GM12801 (cell line): Measurements from ENCODE around the gene PFKFB2.

Experiments
- TF ChIP-seq, protein P1 (sequence below): IDR thresholded peaks from one replicate; pipeline ENCODE4 v1.5.1; 2011; ENCODE audit warnings: control low read depth; ENCODE audit not compliant: insufficient read length; ENCODE audit errors: extremely low read depth

PFKFB2 gene

DNA sequence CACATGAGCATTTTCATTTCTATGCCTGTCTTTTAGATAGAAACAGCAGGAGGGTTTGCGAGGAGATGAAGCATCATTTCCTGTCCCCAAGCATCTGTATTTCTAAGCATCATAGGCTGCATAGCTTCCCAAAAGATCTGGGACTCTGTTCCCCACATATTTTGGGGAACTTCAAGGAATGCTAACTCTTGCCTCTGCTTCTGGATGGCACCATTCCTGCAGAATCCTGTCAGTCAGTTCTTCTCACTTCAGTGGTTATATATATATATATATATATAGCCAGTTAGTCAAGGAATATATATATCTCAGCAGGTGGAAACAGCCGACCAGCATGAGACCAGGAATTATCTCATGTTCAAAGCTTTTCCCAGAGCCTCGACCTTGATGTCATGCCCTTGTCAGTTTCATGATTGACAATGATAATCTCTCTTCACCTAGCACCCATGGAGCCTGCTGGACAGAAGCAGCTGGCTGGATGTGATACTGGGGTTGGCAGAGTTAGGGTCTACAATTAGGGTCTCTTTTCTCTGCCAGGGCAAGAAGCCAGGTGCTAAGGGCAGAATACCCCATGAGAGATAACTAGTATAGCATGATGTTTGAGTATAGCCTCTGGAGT, 2.4 kb downstream of the PFKFB2 start:
- TF ChIP-seq, protein P1, sequence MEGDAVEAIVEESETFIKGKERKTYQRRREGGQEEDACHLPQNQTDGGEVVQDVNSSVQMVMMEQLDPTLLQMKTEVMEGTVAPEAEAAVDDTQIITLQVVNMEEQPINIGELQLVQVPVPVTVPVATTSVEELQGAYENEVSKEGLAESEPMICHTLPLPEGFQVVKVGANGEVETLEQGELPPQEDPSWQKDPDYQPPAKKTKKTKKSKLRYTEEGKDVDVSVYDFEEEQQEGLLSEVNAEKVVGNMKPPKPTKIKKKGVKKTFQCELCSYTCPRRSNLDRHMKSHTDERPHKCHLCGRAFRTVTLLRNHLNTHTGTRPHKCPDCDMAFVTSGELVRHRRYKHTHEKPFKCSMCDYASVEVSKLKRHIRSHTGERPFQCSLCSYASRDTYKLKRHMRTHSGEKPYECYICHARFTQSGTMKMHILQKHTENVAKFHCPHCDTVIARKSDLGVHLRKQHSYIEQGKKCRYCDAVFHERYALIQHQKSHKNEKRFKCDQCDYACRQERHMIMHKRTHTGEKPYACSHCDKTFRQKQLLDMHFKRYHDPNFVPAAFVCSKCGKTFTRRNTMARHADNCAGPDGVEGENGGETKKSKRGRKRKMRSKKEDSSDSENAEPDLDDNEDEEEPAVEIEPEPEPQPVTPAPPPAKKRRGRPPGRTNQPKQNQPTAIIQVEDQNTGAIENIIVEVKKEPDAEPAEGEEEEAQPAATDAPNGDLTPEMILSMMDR, result no peak

DNA sequence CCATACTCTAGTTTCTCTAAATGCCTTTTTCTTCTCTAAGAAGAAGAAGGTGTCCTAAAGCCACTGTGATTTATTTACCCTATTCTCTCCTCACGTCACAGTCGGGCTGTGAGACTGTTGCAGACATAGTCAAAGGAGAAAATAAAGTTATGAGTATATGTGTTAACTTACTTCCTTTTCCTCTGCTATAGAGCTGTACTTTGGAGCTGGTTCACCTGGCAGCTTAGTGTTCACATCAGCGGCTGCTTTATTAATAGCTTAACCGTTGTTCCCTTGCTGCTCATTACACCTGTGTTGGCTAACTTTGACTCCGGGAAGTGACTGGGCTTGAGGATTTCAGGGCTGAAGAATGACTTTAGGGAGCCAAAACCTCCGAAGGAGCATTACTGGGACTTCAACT, 3.6 kb downstream of the PFKFB2 start:
- TF ChIP-seq, protein P1, result no peak

DNA sequence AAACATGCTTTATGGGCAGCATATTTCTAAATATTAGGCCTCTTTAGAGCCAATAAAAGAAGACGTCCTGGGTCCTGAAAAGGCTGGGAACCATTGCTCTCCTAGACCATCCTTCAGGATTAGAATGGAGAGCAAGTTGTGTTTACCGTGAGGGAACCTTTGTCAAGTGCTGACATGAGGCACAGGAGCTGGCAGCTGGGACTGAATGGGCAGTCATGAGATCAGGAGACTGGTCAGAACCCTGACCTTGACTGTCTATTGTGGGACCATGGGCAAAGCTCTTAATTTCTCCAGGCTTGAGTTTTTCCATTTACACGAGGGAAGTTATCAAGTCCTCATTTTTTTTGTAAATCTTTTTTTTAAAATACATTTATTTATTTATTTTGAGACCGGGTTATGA, 5.2 kb downstream of the PFKFB2 start:
- TF ChIP-seq, protein P1, result no peak

DNA sequence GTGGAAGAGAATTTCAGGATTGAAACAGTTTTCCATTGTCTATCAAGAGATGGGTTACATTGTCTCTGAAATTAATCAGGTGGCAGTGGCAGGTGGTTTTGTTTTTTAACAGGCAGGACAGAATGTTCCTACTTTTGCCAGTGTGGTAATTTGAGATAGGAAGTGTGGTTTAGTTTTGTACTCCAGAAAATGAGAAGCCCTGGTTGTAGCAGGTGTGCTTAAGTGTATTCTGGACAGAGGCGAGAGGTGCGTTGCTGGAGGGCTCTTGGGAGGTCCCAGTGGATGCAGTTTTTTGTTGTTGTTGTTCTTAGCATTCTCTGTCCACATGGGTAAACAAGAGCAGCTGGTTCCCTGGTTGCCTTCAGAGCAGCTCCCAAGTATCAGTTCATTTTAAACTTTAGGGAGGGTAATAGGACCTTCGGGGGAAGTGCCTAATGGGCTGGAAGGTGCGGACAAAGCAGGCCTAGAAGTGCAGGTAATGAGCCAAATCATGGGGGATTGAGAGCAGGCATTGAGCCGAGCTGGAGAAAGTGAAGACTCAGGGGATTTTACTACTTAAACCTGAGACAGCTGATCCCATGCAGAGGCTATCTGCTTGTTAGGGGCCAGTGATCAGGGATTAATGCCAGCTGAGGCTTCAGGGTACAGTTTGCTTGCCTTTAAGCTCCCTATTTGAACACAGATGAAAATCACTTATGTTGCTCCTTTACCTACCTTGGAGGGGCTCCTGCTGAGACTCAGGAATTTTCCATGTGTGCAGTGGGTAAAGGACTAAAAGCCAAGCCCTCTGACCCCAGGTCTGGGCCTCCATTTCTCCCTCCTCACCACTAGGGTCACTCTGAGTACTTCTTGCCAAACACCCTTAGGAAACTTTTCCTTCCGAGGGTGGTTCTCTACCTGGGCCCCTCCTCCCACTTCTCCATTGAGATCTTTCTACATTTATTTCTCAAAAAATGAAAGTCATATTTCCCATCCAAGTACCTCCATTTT, 6.1 kb downstream of the PFKFB2 start:
- TF ChIP-seq, protein P1, result no peak

DNA sequence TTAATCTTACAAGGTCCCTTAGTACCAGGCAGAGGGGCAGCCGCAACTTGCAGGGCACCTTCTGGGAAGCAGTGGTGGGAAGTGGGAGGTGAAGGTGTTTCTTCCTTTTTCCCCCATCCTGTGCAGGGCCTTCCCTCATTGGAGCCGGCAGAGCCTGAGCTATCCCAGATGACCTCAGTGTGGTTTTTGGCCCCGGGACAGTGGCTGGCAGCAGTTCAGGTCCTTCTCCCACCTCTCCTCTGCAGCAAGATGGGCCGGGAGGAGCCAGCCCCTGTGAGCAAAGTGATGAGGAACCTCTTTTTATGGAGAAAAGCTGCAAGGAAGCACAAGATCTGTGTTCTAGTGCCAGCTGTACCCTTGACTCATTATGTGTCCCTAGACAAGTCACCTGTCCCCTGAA, 6.8 kb downstream of the PFKFB2 start:
- TF ChIP-seq, protein P1, result no peak

DNA sequence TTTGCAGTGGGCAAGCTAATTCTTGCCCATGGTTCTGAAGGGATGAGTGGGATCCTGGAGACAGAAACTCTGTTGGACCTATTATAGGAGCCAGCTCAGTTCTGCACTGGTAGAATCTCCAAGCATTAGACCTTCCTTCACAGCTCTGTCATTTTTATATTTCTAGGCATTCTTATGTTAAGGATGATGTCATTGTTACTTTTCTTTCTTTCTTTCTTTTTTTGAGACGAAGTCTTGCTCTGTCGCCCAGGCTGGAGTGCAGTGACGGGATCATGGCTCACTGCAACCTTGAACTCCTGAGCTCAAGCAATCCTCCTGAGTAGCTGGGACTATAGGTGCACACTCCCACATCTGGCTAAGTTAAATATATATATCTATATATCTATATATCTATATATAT, 7.5 kb downstream of the PFKFB2 start:
- TF ChIP-seq, protein P1, result no peak

DNA sequence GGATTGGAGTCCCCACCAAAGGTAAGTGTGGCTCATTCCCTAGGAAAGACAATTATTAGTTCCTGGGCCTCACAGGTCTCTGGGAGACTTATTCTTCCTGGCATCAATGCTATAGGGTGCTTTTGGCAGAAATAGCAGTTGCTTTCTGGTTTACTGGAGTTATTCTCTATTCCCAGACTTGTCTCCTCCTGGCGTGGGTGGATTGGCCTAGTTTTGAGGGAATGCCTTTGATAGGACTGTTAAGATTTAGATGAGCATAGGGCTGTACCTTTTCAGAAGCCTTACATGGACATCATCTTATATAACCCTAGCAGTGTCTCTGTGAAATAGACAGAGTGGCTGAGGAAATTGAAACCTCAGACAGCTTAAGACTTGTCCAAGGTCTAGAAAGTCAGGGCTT, 9.0 kb downstream of the PFKFB2 start:
- TF ChIP-seq, protein P1, result no peak
